GM12872 (cell line): ENCODE measurements around the gene AHCYL2.

ENCODE experiments used
- CTCF ChIP-seq: IDR thresholded peaks from 3 replicates; pipeline ENCODE4 v1.5.1; 2011; ENCODE audit warnings: low read depth, mild to moderate bottlenecking, low read length, moderate library complexity; ENCODE audit not compliant: insufficient read depth

Gene AHCYL2

GRCh38 chr7:129273936-129274335, 49.1 kb downstream of the AHCYL2 start:
- no peak for TF ChIP-seq CTCF

- TF ChIP-seq CTCF, result no peak
These were observed 52.8 kb downstream of the AHCYL2 start for GRCh38 chr7:129277629-129278028.

GRCh38 chr7:129278688-129279087, 53.9 kb downstream of the AHCYL2 start:
- TF ChIP-seq CTCF, result no peak

- TF ChIP-seq CTCF, result no peak
These were observed 54.9 kb downstream of the AHCYL2 start for GRCh38 chr7:129279757-129280156.

- TF ChIP-seq CTCF, result no peak
These were observed 56.3 kb downstream of the AHCYL2 start for GRCh38 chr7:129281163-129281562.

- TF ChIP-seq CTCF, result no peak
These were observed 58.0 kb downstream of the AHCYL2 start for GRCh38 chr7:129282865-129283264.

GRCh38 chr7:129283936-129284335, 59.1 kb downstream of the AHCYL2 start:
- no peak for TF ChIP-seq CTCF

GRCh38 chr7:129285111-129285510, 60.3 kb downstream of the AHCYL2 start:
- no peak for TF ChIP-seq CTCF
